ENCODE results near the gene OSM.
A peak's percentile ranks its signal among the peaks of the same experiment; 100 is the strongest.

Gene OSM

GRCh38 chr22:30240541-30241417 is 25.9 kb downstream of the OSM start:
- H3K4me1 Mint-ChIP-seq = peaks cover 68% of the 10 kb centered on the region
- peak overlapping the region in 2 of 3 experiments; percentile 80 to 91 for H3K27ac Mint-ChIP-seq
- H3K4me3 Mint-ChIP-seq = peak overlapping the region in 1 of 3 experiments; percentile 29
- no peaks in the 10 kb centered on the region for H3K9me3 Mint-ChIP-seq
- H3K36me3 Mint-ChIP-seq (ENCODE audit: low read depth) = no peaks in the 10 kb centered on the region
- H3K27me3 Mint-ChIP-seq (ENCODE audit: low read depth) = peaks cover 16% of the 10 kb centered on the region
- TF ChIP-seq CTCF (IDR thresholded peaks at IDR 0.05; ENCODE audit: unreplicated experiment in 3 of 3) = no peak

- Mint-ChIP-seq H3K4me3 (no peak overlapping the region), H3K27me3 (ENCODE audit: low read depth) (peaks cover 15% of the 10 kb centered on the region), H3K9me3 (no peaks in the 10 kb centered on the region), H3K36me3 (ENCODE audit: low read depth) (no peaks in the 10 kb centered on the region), H3K4me1 (peaks cover 78% of the 10 kb centered on the region), H3K27ac (peak overlapping the region in 1 of 3 experiments; percentile 91)
- no peak for TF ChIP-seq CTCF (IDR thresholded peaks at IDR 0.05; ENCODE audit: unreplicated experiment in 3 of 3)
Measured at GRCh38 chr22:30239488-30240405, 26.9 kb downstream of the OSM start.

GRCh38 chr22:30238661-30239487 is 27.8 kb downstream of the OSM start:
- H3K27ac Mint-ChIP-seq = peak overlapping the region; percentile 77 to 90 (median 86)
- peaks cover 15% of the 10 kb centered on the region for H3K27me3 Mint-ChIP-seq (ENCODE audit: low read depth)
- no peaks in the 10 kb centered on the region for H3K9me3 Mint-ChIP-seq

GRCh38 chr22:30238136-30238535 is 28.5 kb downstream of the OSM start:
- Mint-ChIP-seq H3K4me3 (no peak overlapping the region), H3K27ac (peak overlapping the region; percentile 77 to 90 (median 86)), H3K9me3 (no peaks in the 10 kb centered on the region), H3K36me3 (ENCODE audit: low read depth) (no peaks in the 10 kb centered on the region), H3K27me3 (ENCODE audit: low read depth) (peaks cover 15% of the 10 kb centered on the region), H3K4me1 (peaks cover 90% of the 10 kb centered on the region)
- no peak for TF ChIP-seq CTCF (IDR thresholded peaks at IDR 0.05; ENCODE audit: unreplicated experiment in 3 of 3)

More at GRCh38 chr22:30238661-30239487, 27.8 kb downstream of the OSM start:
- H3K36me3 Mint-ChIP-seq (ENCODE audit: low read depth) = no peaks in the 10 kb centered on the region
- no peak for TF ChIP-seq CTCF (IDR thresholded peaks at IDR 0.05; ENCODE audit: unreplicated experiment in 3 of 3)
- H3K4me1 Mint-ChIP-seq = peaks cover 84% of the 10 kb centered on the region
- peak overlapping the region in 1 of 3 experiments; percentile 45 for H3K4me3 Mint-ChIP-seq

- H3K27me3 Mint-ChIP-seq (ENCODE audit: low read depth) = peaks cover 8% of the 10 kb centered on the region
- H3K9me3 Mint-ChIP-seq = no peaks in the 10 kb centered on the region
- H3K4me3 Mint-ChIP-seq = peak overlapping the region in 1 of 3 experiments; percentile 30
- TF ChIP-seq CTCF (IDR thresholded peaks at IDR 0.05; ENCODE audit: unreplicated experiment in 3 of 3) = no peak
- no peaks in the 10 kb centered on the region for H3K36me3 Mint-ChIP-seq (ENCODE audit: low read depth)
- H3K27ac Mint-ChIP-seq = peak overlapping the region in 2 of 3 experiments; percentile 82 to 86
- peaks cover 84% of the 10 kb centered on the region for H3K4me1 Mint-ChIP-seq
Measured at GRCh38 chr22:30236875-30237274, 29.8 kb downstream of the OSM start.
